Liver (tissue), 9 donors: ENCODE measurements around the gene ZNF213. TPM values are rescaled to one million over a fixed set of nuclear protein-coding genes. Genes with fewer than 3 reads are reported as not detected.

Experiments used
- DNase-seq: peaks from one replicate; pipeline ENCODE4 v3.0.0-alpha.2; 2017; ENCODE audit warnings: low spot score
- H3K27ac ChIP-seq, 2 donors: one replicate each; pipeline ENCODE4 v1.7.0; 2013; ENCODE audit warnings: inconsistent platforms in 2 of 2, low read length in 2 of 2, control low read depth in 1 of 2, low read depth in 1 of 2, mild to moderate bottlenecking in 1 of 2
- H3K27me3 ChIP-seq, 4 donors: one replicate each; pipeline versions ENCODE4 v1.6.1 to v1.7.0; 2013; ENCODE audit warnings: low read length in 3 of 4, inconsistent platforms in 1 of 4, mild to moderate bottlenecking in 1 of 4, moderate library complexity in 1 of 4; ENCODE audit not compliant: control insufficient read depth in 4 of 4, insufficient read depth in 4 of 4
- H3K36me3 ChIP-seq, 4 donors: one replicate each; pipeline versions ENCODE4 v1.6.1 to v1.7.0; 2013; ENCODE audit warnings: low read length in 3 of 4, mild to moderate bottlenecking in 3 of 4, low read depth in 1 of 4, moderate library complexity in 1 of 4; ENCODE audit not compliant: control insufficient read depth in 4 of 4, insufficient read depth in 3 of 4
- H3K4me1 ChIP-seq, 4 donors: one replicate each; pipeline versions ENCODE4 v1.6.1 to v1.7.0; 2013; ENCODE audit warnings: low read length in 3 of 4, mild to moderate bottlenecking in 3 of 4, moderate library complexity in 1 of 4; ENCODE audit not compliant: control insufficient read depth in 4 of 4, insufficient read depth in 4 of 4
- H3K4me3 ChIP-seq, 3 donors: one replicate each; pipeline versions ENCODE4 v1.6.1 to v1.7.0; 2013; ENCODE audit warnings: low read length in 3 of 3, control low read depth in 1 of 3, low read depth in 1 of 3, mild to moderate bottlenecking in 1 of 3
- H3K9ac ChIP-seq, 2 donors: one replicate each; pipeline ENCODE4 v1.7.0; 2013; ENCODE audit warnings: low read length in 2 of 2, mild to moderate bottlenecking in 2 of 2, moderate library complexity in 2 of 2, control low read depth in 1 of 2, low read depth in 1 of 2
- H3K9me3 ChIP-seq, 4 donors: one replicate each; pipeline versions ENCODE4 v1.6.1 to v1.7.0; 2013; ENCODE audit warnings: low read length in 3 of 4; ENCODE audit not compliant: control insufficient read depth in 4 of 4
- ATF3 ChIP-seq: IDR thresholded peaks from 2 replicates; pipeline ENCODE4 v1.6.1; 2016; ENCODE audit warnings: antibody characterized with exemption
- EGR1 ChIP-seq, 2 donors: IDR thresholded peaks; 2 replicates each; pipeline ENCODE4 v1.6.1; 2016 to 2018; ENCODE audit warnings: antibody characterized with exemption in 2 of 2, low read depth in 2 of 2
- FOXA1 ChIP-seq: IDR thresholded peaks from 2 replicates; pipeline ENCODE4 v1.6.1; 2016; ENCODE audit warnings: antibody characterized with exemption
- FOXA2 ChIP-seq: IDR thresholded peaks from 2 replicates; pipeline ENCODE4 v1.6.1; 2016; ENCODE audit warnings: antibody characterized with exemption
- GABPA ChIP-seq, 2 donors: IDR thresholded peaks in 1 of 2; conservative IDR thresholded peaks in 1 of 2; 2 replicates each; pipeline ENCODE4 v1.6.1; 2016; ENCODE audit warnings: antibody characterized with exemption in 2 of 2, mild to moderate bottlenecking in 1 of 2, moderate library complexity in 1 of 2
- HNF4A ChIP-seq, 2 donors: conservative IDR thresholded peaks; 2 replicates each; pipeline ENCODE4 v1.6.1; 2016; ENCODE audit warnings: antibody characterized with exemption in 2 of 2, mild to moderate bottlenecking in 2 of 2
- HNF4G ChIP-seq: IDR thresholded peaks from 2 replicates; pipeline ENCODE4 v1.6.1; 2016; ENCODE audit warnings: antibody characterized with exemption
- JUND ChIP-seq, 2 donors: IDR thresholded peaks; 2 replicates each; pipeline ENCODE4 v1.6.1; 2016; ENCODE audit warnings: antibody characterized with exemption in 2 of 2
- MAX ChIP-seq: IDR thresholded peaks from 2 replicates; pipeline ENCODE4 v1.6.1; 2016; ENCODE audit warnings: antibody characterized with exemption
- NR2F2 ChIP-seq: IDR thresholded peaks from 2 replicates; pipeline ENCODE4 v1.6.1; 2016; ENCODE audit warnings: antibody characterized with exemption
- RAD21 ChIP-seq, 2 donors: IDR thresholded peaks; 2 replicates each; pipeline ENCODE4 v1.6.1; 2016; ENCODE audit warnings: antibody characterized with exemption in 2 of 2, mild to moderate bottlenecking in 2 of 2
- RXRA ChIP-seq, 2 donors: IDR thresholded peaks; 2 replicates each; pipeline ENCODE4 v1.6.1; 2017 to 2018; ENCODE audit warnings: antibody characterized with exemption in 2 of 2, mild to moderate bottlenecking in 1 of 2
- SP1 ChIP-seq: IDR thresholded peaks from 2 replicates; pipeline ENCODE4 v1.6.1; 2018; ENCODE audit warnings: antibody characterized with exemption, mild to moderate bottlenecking
- TAF1 ChIP-seq: conservative IDR thresholded peaks from 2 replicates; pipeline ENCODE4 v1.6.1; 2016; ENCODE audit warnings: antibody characterized with exemption, mild to moderate bottlenecking
- YY1 ChIP-seq: IDR thresholded peaks from 2 replicates; pipeline ENCODE4 v1.6.1; 2016; ENCODE audit warnings: antibody characterized with exemption, mild to moderate bottlenecking
- WGBS: extraction: QIAGEN DNeasy Blood & Tissue Kit; methylation state at CpG from one replicate; pipeline ENCODE4 v1.1.7; 2013; 5-methylcytosine and 5-hydroxymethylcytosine counted together
- polyA plus RNA-seq, 2 donors: library from polyadenylated mRNA; stranded (reverse) in 1 of 2; unstranded in 1 of 2; fragments of 200-250 nt in 1 of 2; fragments of >200 nt in 1 of 2; fragmentation: Nextera tagmentation in 1 of 2; extraction: Ambion mirVana in 1 of 2; gene quantifications; one replicate each; pipeline versions ENCODE4 v1.2.1 to v1.2.3, GENCODE V29; 2013 to 2015
- total RNA-seq, 2 donors: library from RNA; depleted of rRNA; stranded (reverse); fragments of >200 nt; gene quantifications; one replicate each; pipeline ENCODE4 v1.2.3, GENCODE V29; 2014
- TF ChIP-seq, protein P1 (sequence below): fragments of 150-350 bp; IDR thresholded peaks from 2 replicates; pipeline ENCODE4 v1.5.1; 2017; ENCODE audit warnings: improper control_type of control experiment, low read depth, low read length; ENCODE audit not compliant: missing input control
- TF ChIP-seq, protein P2 (sequence below): IDR thresholded peaks from 2 replicates; pipeline ENCODE4 v1.6.1; 2016; ENCODE audit warnings: antibody characterized with exemption, mild to moderate bottlenecking
- TF ChIP-seq, protein P3 (sequence below): IDR thresholded peaks from 2 replicates; pipeline ENCODE4 v1.6.1; 2016; ENCODE audit warnings: antibody characterized with exemption
- donor health status: healthy.
- donor health status: healthy.
- donor health status: healthy.
- donor health status: healthy.
- donor health status: healthy.

The ZNF213 gene
- total and polyA plus RNA-seq, 4 donors: 0.56 to 4.5 (median 1.7) TPM

GRCh38 chr16:3142327-3142726 is 7.5 kb downstream of the ZNF213 start:
- no peak overlapping the region for H3K4me3 ChIP-seq
- no peak overlapping the region for H3K9ac ChIP-seq
- no peaks in the 10 kb centered on the region for H3K9me3 ChIP-seq
- H3K36me3 ChIP-seq: peaks cover 0 to 35% (median 7%) of the 10 kb centered on the region in 4 donors
- TF ChIP-seq FOXA2 (no peak), YY1 (no peak), HNF4A (conservative IDR thresholded peaks at IDR 0.05) (no peak), RAD21 (IDR thresholded peaks at IDR 0.05) (no peak), SP1 (no peak), JUND (IDR thresholded peaks at IDR 0.05) (no peak), EGR1 (IDR thresholded peaks at IDR 0.05; ENCODE audit: low read depth in 2 of 2) (no peak), FOXA1 (no peak), NR2F2 (no peak), ATF3 (no peak), RXRA (IDR thresholded peaks at IDR 0.05) (no peak), MAX (no peak), GABPA (IDR thresholded peaks at IDR 0.05 in 1 of 2, conservative IDR thresholded peaks at IDR 0.05 in 1 of 2) (no peak), TAF1 (no peak), HNF4G (no peak)
- TF ChIP-seq, protein P1, sequence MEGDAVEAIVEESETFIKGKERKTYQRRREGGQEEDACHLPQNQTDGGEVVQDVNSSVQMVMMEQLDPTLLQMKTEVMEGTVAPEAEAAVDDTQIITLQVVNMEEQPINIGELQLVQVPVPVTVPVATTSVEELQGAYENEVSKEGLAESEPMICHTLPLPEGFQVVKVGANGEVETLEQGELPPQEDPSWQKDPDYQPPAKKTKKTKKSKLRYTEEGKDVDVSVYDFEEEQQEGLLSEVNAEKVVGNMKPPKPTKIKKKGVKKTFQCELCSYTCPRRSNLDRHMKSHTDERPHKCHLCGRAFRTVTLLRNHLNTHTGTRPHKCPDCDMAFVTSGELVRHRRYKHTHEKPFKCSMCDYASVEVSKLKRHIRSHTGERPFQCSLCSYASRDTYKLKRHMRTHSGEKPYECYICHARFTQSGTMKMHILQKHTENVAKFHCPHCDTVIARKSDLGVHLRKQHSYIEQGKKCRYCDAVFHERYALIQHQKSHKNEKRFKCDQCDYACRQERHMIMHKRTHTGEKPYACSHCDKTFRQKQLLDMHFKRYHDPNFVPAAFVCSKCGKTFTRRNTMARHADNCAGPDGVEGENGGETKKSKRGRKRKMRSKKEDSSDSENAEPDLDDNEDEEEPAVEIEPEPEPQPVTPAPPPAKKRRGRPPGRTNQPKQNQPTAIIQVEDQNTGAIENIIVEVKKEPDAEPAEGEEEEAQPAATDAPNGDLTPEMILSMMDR: no peak
- TF ChIP-seq, protein P2, sequence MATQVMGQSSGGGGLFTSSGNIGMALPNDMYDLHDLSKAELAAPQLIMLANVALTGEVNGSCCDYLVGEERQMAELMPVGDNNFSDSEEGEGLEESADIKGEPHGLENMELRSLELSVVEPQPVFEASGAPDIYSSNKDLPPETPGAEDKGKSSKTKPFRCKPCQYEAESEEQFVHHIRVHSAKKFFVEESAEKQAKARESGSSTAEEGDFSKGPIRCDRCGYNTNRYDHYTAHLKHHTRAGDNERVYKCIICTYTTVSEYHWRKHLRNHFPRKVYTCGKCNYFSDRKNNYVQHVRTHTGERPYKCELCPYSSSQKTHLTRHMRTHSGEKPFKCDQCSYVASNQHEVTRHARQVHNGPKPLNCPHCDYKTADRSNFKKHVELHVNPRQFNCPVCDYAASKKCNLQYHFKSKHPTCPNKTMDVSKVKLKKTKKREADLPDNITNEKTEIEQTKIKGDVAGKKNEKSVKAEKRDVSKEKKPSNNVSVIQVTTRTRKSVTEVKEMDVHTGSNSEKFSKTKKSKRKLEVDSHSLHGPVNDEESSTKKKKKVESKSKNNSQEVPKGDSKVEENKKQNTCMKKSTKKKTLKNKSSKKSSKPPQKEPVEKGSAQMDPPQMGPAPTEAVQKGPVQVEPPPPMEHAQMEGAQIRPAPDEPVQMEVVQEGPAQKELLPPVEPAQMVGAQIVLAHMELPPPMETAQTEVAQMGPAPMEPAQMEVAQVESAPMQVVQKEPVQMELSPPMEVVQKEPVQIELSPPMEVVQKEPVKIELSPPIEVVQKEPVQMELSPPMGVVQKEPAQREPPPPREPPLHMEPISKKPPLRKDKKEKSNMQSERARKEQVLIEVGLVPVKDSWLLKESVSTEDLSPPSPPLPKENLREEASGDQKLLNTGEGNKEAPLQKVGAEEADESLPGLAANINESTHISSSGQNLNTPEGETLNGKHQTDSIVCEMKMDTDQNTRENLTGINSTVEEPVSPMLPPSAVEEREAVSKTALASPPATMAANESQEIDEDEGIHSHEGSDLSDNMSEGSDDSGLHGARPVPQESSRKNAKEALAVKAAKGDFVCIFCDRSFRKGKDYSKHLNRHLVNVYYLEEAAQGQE: no peak
- TF ChIP-seq, protein P3, sequence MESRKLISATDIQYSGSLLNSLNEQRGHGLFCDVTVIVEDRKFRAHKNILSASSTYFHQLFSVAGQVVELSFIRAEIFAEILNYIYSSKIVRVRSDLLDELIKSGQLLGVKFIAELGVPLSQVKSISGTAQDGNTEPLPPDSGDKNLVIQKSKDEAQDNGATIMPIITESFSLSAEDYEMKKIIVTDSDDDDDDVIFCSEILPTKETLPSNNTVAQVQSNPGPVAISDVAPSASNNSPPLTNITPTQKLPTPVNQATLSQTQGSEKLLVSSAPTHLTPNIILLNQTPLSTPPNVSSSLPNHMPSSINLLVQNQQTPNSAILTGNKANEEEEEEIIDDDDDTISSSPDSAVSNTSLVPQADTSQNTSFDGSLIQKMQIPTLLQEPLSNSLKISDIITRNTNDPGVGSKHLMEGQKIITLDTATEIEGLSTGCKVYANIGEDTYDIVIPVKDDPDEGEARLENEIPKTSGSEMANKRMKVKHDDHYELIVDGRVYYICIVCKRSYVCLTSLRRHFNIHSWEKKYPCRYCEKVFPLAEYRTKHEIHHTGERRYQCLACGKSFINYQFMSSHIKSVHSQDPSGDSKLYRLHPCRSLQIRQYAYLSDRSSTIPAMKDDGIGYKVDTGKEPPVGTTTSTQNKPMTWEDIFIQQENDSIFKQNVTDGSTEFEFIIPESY: no peak
- peaks cover 11 to 21% (median 18%) of the 10 kb centered on the region in 4 donors for H3K4me1 ChIP-seq
- DNase-seq: no peak
- no peaks in the 10 kb centered on the region for H3K27me3 ChIP-seq
- 96% methylated on average over 22 of the region's 22 CpGs for WGBS
- H3K27ac ChIP-seq: no peak overlapping the region
